Panc1 (cell line): Measurements from ENCODE around the gene INAFM2.

ENCODE experiments used
- POLR2AphosphoS5 ChIP-seq: IDR thresholded peaks from 2 replicates; pipeline ENCODE4 v1.6.1; 2012; ENCODE audit warnings: mild to moderate bottlenecking, low read depth, low read length, moderate library complexity
- TF ChIP-seq, protein P1 (sequence below): fragments of 450-650 bp; IDR thresholded peaks from 2 replicates; pipeline ENCODE4 v1.5.1; 2017; ENCODE audit warnings: mild to moderate bottlenecking

DNA sequence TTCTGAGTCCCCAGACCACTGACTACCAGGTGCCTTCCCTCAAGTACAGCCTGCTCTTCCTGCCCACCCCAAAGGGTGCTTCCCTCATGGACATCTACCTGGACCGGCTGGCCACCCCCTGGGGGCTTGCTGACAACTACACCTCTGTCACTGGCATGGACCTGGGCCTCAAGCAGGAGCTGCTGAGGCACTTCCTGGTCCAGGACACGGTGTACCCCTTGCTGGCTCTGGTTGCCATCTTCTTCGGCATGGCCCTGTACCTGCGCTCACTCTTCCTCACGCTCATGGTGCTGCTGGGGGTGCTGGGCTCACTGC lies 43.8 kb downstream of the INAFM2 start:
- TF ChIP-seq, protein P1, sequence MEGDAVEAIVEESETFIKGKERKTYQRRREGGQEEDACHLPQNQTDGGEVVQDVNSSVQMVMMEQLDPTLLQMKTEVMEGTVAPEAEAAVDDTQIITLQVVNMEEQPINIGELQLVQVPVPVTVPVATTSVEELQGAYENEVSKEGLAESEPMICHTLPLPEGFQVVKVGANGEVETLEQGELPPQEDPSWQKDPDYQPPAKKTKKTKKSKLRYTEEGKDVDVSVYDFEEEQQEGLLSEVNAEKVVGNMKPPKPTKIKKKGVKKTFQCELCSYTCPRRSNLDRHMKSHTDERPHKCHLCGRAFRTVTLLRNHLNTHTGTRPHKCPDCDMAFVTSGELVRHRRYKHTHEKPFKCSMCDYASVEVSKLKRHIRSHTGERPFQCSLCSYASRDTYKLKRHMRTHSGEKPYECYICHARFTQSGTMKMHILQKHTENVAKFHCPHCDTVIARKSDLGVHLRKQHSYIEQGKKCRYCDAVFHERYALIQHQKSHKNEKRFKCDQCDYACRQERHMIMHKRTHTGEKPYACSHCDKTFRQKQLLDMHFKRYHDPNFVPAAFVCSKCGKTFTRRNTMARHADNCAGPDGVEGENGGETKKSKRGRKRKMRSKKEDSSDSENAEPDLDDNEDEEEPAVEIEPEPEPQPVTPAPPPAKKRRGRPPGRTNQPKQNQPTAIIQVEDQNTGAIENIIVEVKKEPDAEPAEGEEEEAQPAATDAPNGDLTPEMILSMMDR: no peak
- no peak for TF ChIP-seq POLR2AphosphoS5
